ENCODE measurements around the gene AQP2. TPM values are rescaled to one million over a fixed set of nuclear protein-coding genes. Genes with fewer than 3 reads are reported as not detected.

The AQP2 gene
- total RNA-seq, 2 donors from 2014 or later = 3.0 TPM; not detected in 1

DNA sequence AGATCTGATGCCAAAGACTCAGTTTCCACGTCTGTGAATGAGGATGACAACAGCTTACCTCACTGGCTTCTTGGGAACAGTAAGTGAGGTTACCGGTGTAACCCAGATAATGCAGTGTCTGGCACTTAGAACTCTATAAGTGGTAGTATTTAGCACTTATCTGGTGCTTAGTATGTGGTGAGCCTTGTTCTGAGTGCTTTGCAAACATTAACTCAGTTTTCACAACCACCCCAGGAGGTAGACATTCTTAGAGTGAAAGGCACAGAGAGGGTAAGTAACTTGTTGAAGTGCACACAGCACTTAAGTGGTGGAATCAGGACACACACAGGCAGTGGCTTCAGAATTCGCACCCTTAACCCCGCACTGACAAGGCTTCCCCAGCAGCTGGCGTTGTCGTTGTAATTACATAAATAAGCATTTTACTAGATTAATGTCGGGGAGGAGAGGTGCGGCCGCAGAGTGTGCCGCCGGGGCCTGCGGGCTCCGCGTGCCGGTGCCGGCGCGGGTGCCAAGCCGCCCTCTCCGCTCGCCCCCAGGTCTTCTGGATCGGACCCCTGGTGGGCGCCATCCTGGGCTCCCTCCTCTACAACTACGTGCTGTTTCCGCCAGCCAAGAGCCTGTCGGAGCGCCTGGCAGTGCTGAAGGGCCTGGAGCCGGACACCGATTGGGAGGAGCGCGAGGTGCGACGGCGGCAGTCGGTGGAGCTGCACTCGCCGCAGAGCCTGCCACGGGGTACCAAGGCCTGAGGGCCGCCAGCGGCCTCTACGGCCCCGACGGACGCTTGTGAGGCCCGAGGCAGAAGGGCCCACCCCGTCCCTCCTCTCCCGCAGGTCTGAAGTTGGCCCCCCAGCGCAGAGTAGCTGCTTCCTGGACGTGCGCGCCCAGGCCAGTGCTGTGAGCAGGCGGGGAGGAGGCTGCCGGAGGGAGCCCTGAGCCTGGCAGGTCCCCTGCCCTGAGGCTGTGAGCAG, 4.6 kb downstream of the AQP2 start:
- no peak overlapping the region for H3K4me3 ChIP-seq
- H3K9me3 ChIP-seq = no peaks in the 10 kb centered on the region
- no peak overlapping the region for H3K27ac ChIP-seq
- peaks cover 4 to 8% of the 10 kb centered on the region in 2 donors for H3K4me1 ChIP-seq (ENCODE audit: control insufficient read depth in 1 of 2, low read depth in 2 of 2)
- no peaks in the 10 kb centered on the region for H3K36me3 ChIP-seq
- no peak for ATAC-seq (ENCODE audit: insufficient number of reproducible peaks, low FRiP score, low read depth)
- DNase-seq (ENCODE audit: low spot score) = no peak
- TF ChIP-seq, protein P1, sequence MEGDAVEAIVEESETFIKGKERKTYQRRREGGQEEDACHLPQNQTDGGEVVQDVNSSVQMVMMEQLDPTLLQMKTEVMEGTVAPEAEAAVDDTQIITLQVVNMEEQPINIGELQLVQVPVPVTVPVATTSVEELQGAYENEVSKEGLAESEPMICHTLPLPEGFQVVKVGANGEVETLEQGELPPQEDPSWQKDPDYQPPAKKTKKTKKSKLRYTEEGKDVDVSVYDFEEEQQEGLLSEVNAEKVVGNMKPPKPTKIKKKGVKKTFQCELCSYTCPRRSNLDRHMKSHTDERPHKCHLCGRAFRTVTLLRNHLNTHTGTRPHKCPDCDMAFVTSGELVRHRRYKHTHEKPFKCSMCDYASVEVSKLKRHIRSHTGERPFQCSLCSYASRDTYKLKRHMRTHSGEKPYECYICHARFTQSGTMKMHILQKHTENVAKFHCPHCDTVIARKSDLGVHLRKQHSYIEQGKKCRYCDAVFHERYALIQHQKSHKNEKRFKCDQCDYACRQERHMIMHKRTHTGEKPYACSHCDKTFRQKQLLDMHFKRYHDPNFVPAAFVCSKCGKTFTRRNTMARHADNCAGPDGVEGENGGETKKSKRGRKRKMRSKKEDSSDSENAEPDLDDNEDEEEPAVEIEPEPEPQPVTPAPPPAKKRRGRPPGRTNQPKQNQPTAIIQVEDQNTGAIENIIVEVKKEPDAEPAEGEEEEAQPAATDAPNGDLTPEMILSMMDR (IDR thresholded peaks at IDR 0.05) = no peak
- no peaks in the 10 kb centered on the region for H3K27me3 ChIP-seq (replicated peaks; ENCODE audit: insufficient read depth)

DNA sequence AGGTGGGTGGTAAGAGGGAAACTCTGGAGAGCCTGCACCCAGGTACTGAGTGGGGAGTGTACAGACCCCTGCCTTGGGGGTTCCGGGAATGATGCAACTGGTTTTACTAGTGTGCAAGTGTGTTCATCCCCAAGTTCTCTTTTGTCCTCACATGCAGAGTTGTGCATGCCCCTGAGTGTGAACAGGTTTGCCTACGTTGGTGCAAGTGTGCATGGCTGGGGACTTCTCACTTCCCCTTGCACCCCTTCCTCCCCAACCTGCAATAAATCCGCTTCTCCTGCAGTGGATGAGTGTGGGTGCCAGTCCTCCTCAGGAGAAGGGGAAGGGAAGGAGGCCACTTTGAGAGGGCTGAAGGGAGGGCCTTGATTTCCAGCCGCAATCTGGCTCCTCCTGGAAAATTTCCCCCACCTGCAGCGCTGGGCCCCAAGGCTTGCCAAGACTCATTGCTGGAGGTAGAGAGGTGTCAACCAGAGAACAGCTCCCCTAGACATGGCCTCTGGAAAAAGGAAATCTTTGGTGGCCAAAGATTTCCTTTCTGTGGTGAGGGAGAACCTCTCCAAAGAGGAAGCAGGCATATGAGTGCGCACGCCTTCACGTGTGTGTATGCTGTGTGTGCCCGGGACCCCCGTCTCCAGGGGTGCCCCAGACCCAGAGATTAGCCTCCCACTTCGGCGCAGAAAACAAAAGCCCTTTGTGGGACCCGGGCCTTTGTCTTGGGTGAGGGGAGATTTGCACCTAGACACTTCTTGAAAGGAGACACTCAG, 5.5 kb downstream of the AQP2 start:
- H3K27me3 ChIP-seq (replicated peaks; ENCODE audit: insufficient read depth) = no peaks in the 10 kb centered on the region
- no peaks in the 10 kb centered on the region for H3K36me3 ChIP-seq
- peaks cover 4 to 14% of the 10 kb centered on the region in 2 donors for H3K4me1 ChIP-seq (ENCODE audit: control insufficient read depth in 1 of 2, low read depth in 2 of 2)
- no peak overlapping the region for H3K4me3 ChIP-seq
- TF ChIP-seq, protein P1 (IDR thresholded peaks at IDR 0.05) = no peak
- no peak overlapping the region for H3K27ac ChIP-seq
- DNase-seq (ENCODE audit: low spot score) (no peak), ATAC-seq (ENCODE audit: insufficient number of reproducible peaks, low FRiP score, low read depth) (no peak)
- no peaks in the 10 kb centered on the region for H3K9me3 ChIP-seq

DNA sequence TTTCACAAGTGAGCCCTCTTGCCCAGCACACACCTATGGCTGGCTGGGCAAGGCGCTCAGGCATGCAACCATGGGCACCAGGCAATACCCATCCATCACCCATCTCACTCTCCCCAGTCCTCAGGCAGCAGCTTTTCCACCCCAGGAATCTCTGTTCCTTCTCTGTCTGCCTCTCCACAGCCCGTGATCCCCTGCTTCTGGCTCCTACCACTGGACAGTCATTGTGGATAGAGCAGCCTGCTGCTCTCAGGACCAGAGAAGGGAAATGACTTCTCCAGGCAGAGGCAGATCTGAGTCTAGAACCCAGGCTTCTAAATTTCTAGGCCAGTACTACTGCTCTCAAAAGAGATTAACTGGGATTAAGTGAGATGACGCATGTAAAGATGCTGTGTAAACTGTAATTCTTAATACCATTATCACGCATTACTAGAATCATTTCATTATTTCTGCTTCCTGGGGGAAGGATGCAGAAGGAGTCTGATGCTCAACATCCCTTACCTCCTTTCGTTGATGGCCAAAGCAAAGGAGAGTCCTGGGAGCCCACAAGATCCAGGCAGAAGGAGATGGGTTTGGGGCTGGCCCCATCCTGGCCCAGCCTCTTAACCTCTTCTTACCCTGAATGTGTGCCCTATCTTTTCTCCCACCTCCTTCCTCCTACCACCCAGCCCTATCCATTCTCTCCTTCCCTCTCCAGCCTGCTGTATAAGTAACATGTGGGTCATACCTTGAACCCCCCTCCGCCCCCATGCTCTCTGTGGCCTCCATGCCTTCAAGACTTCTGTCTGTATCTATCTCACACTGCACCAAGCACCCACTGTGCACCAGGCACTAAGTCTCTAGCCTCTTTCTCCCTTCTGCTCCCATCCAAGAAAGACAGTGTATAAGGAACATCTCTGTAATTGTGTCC, 6.4 kb downstream of the AQP2 start:
- DNase-seq (ENCODE audit: low spot score) (no peak), ATAC-seq (ENCODE audit: insufficient number of reproducible peaks, low FRiP score, low read depth) (no peak)
- H3K27ac ChIP-seq = no peak overlapping the region
- no peaks in the 10 kb centered on the region for H3K36me3 ChIP-seq
- H3K4me1 ChIP-seq (ENCODE audit: control insufficient read depth in 1 of 2, low read depth in 2 of 2) = peaks cover 7 to 18% of the 10 kb centered on the region in 2 donors
- TF ChIP-seq, protein P1 (IDR thresholded peaks at IDR 0.05) = no peak
- no peak overlapping the region for H3K4me3 ChIP-seq
- H3K27me3 ChIP-seq (replicated peaks; ENCODE audit: insufficient read depth) = no peaks in the 10 kb centered on the region
- no peaks in the 10 kb centered on the region for H3K9me3 ChIP-seq

DNA sequence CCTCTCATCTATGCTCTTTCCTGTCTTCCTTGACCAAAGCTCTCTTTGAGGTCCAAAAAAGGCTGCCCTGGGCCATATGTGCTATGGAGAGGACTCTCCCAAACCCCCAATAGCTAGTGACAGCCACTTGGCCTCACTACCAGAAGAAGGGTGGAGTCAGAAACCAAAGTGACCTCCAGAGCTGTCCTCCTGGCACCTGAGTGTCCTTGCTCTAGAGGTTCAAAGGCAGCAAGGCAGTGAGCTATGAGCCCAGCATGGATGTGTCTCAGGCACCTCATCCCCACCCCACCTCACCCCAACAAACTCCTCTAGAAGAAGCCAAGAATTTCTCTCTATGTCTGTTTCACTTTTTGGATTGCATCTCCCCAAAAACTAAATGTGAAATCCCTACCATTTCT, 7.0 kb downstream of the AQP2 start:
- H3K36me3 ChIP-seq = no peaks in the 10 kb centered on the region
- no peak overlapping the region for H3K4me3 ChIP-seq
- no peaks in the 10 kb centered on the region for H3K27me3 ChIP-seq (replicated peaks; ENCODE audit: insufficient read depth)
- no peak overlapping the region for H3K27ac ChIP-seq
- TF ChIP-seq, protein P1 (IDR thresholded peaks at IDR 0.05) = no peak
- ATAC-seq (ENCODE audit: insufficient number of reproducible peaks, low FRiP score, low read depth) = no peak
- H3K9me3 ChIP-seq = no peaks in the 10 kb centered on the region
- DNase-seq (ENCODE audit: low spot score) = no peak
- H3K4me1 ChIP-seq (ENCODE audit: control insufficient read depth in 1 of 2, low read depth in 2 of 2) = peaks cover 9 to 22% of the 10 kb centered on the region in 2 donors
